ENCODE measurements around the gene BTNL3. TPM values are rescaled to one million over a fixed set of nuclear protein-coding genes. Genes with fewer than 3 reads are reported as not detected.

The BTNL3 gene
- total and polyA plus RNA-seq, 9 of the 15 experiments (the other 6 are each of a cell fraction or from before 2014, with no cell fraction given), result 0.03 to 0.44 (median 0.04) TPM; not detected in 4

GRCh38 chr5:181040631-181040945 lies 51.9 kb downstream of the BTNL3 start:
- Histone ChIP-seq H3K79me2 (ENCODE audit: control insufficient read depth, insufficient read depth, low read length) (no peaks in the 10 kb centered on the region), H3K9me3 (replicated peaks; ENCODE audit: control insufficient read depth, insufficient read depth, low read depth, low read length) (no peaks in the 10 kb centered on the region), H3K27me3 (ENCODE audit: control insufficient read depth in 2 of 2, insufficient read depth in 2 of 2, low read length in 2 of 2) (peaks cover 0 to 4% of the 10 kb centered on the region in 2 experiments; a peak in 2 of 5 replicates), H3K9me1 (ENCODE audit: control insufficient read depth, insufficient read depth, low read length) (no peaks in the 10 kb centered on the region), H3K4me2 (ENCODE audit: insufficient read depth, low read length) (no peak overlapping the region), H4K20me1 (replicated peaks; ENCODE audit: control insufficient read depth, insufficient read depth, low read length) (no peaks in the 10 kb centered on the region), H3K9ac (ENCODE audit: insufficient read depth in 1 of 2, low read depth in 2 of 2, low read length in 2 of 2) (no peak overlapping the region), H2AFZ (ENCODE audit: low read depth, low read length) (no peak overlapping the region), H3K27ac (ENCODE audit: extremely low read depth, low read depth, low read length) (no peak overlapping the region), H3K4me3 (no peak overlapping the region), H3K4me1 (replicated peaks in 1 of 2; ENCODE audit: control insufficient read depth in 2 of 2, insufficient read depth in 2 of 2, low read length in 2 of 2) (peaks cover 13 to 17% of the 10 kb centered on the region in 2 experiments; a peak in 3 of 5 replicates), H3K36me3 (ENCODE audit: control insufficient read depth, insufficient read depth, low read length) (no peaks in the 10 kb centered on the region)
- in situ Hi-C loops (cut with MboI), result no loop called here
- CTCF ChIA-PET (ENCODE audit: low intra/inter-chr PET ratio), result no interaction called here
- POLR2A ChIA-PET, result interaction anchor here (1.0 to 2.0 kb wide), 3 partner anchors 9 to 46 kb away, joined by 3 to 9 read pairs (median 5); no protein-coding TSS in a partner anchor
- intact Hi-C loops (cut with micrococcal nuclease), result loop anchor here (5.0 kb wide), 1 partner anchor 117 kb away; no protein-coding TSS in a partner anchor
- TF ChIP-seq MTA2 (IDR thresholded peaks at IDR 0.05; ENCODE audit: low read depth) (no peak), ETS1 (conservative IDR thresholded peaks at IDR 0.05; ENCODE audit: control insufficient read depth, low read depth, low read length) (no peak), ZNF407 (IDR thresholded peaks at IDR 0.05; ENCODE audit: low read depth) (no peak), U2AF2 (optimal IDR thresholded peaks at IDR 0.05; ENCODE audit: low read depth, low read length) (no peak), CCAR2 (IDR thresholded peaks at IDR 0.05; ENCODE audit: low read depth, low read length) (no peak), E2F8 (IDR thresholded peaks at IDR 0.05; ENCODE audit: low read depth, partially characterized antibody) (no peak), ZKSCAN8 (CRISPR knock-in tag; IDR thresholded peaks at IDR 0.05) (no peak)
- DNase-seq (ENCODE audit: extremely low read depth in 1 of 4, low spot score in 3 of 4) (no peak), FAIRE-seq (no peak), ATAC-seq (no peak)
- BruUV-seq (replicated peaks), result no TSS peak
- WGBS (ENCODE audit: insufficient coverage, low coverage, missing lambda C conversion rate), result 56% methylated on average over 8 of the region's 8 CpGs
